ENCODE measurements around the gene PRKAR1A.

GRCh38 chr17:68560966-68561720, 48.9 kb downstream of the PRKAR1A start:
- TF ChIP-seq POLR2A (IDR thresholded peaks at IDR 0.05), result no peak
- TF ChIP-seq, protein P1, sequence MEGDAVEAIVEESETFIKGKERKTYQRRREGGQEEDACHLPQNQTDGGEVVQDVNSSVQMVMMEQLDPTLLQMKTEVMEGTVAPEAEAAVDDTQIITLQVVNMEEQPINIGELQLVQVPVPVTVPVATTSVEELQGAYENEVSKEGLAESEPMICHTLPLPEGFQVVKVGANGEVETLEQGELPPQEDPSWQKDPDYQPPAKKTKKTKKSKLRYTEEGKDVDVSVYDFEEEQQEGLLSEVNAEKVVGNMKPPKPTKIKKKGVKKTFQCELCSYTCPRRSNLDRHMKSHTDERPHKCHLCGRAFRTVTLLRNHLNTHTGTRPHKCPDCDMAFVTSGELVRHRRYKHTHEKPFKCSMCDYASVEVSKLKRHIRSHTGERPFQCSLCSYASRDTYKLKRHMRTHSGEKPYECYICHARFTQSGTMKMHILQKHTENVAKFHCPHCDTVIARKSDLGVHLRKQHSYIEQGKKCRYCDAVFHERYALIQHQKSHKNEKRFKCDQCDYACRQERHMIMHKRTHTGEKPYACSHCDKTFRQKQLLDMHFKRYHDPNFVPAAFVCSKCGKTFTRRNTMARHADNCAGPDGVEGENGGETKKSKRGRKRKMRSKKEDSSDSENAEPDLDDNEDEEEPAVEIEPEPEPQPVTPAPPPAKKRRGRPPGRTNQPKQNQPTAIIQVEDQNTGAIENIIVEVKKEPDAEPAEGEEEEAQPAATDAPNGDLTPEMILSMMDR (IDR thresholded peaks at IDR 0.05), result no peak

Data from breast epithelium (tissue), 3 donors.